ENCODE results near the gene EVC.

EVC gene

GRCh38 chr4:5788144-5788543 is 77.1 kb downstream of the EVC start:
- 87% methylated on average over 2 of the region's 2 CpGs for WGBS
- Histone ChIP-seq H3K4me1 (ENCODE audit: insufficient read depth, low read length) (no peaks in the 10 kb centered on the region), H3K9me3 (ENCODE audit: insufficient read depth, low read depth, low read length) (no peaks in the 10 kb centered on the region), H3K9ac (ENCODE audit: low read depth, low read length) (no peak overlapping the region), H3K27ac (ENCODE audit: low read depth, low read length) (no peak overlapping the region), H3K36me3 (ENCODE audit: insufficient read depth, low read length) (peaks cover 12% of the 10 kb centered on the region; the same call in 1 of the 2 replicates), H3K27me3 (ENCODE audit: insufficient read depth, low read length) (no peaks in the 10 kb centered on the region), H3K4me3 (ENCODE audit: low read length) (no peak overlapping the region)

- Histone ChIP-seq H3K4me3 (ENCODE audit: low read length) (no peak overlapping the region), H3K27me3 (ENCODE audit: insufficient read depth, low read length) (no peaks in the 10 kb centered on the region), H3K27ac (ENCODE audit: low read depth, low read length) (no peak overlapping the region), H3K4me1 (ENCODE audit: insufficient read depth, low read length) (no peaks in the 10 kb centered on the region), H3K36me3 (ENCODE audit: insufficient read depth, low read length) (peaks cover 12% of the 10 kb centered on the region; the same call in 1 of the 2 replicates), H3K9me3 (ENCODE audit: insufficient read depth, low read depth, low read length) (no peaks in the 10 kb centered on the region), H3K9ac (ENCODE audit: low read depth, low read length) (no peak overlapping the region)
- 86% methylated on average over 5 of the region's 5 CpGs for WGBS
Measured at GRCh38 chr4:5789141-5789540, 78.1 kb downstream of the EVC start.

DNA sequence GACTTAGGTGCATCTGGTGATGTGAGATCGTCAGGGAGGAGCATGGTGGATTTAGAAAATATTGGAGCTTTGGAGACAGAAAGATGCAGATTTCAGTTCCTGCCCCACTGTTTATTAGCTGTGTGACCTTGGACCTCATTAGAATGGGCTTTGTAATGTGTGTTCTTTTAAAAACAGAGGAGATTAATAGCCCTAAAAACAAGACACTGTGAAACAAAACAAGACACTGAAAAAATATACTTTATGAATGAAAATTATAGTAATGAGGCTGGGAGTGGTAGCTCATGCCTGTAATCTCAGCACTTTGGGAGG is 79.5 kb downstream of the EVC start:
- no peak overlapping the region for H3K4me3 ChIP-seq (ENCODE audit: low read length)
- WGBS: 63% methylated on average over 1 of the region's 1 CpG
- no peaks in the 10 kb centered on the region for H3K9me3 ChIP-seq (ENCODE audit: insufficient read depth, low read depth, low read length)
- peaks cover 14% of the 10 kb centered on the region; the same call in 1 of the 2 replicates for H3K36me3 ChIP-seq (ENCODE audit: insufficient read depth, low read length)
- no peaks in the 10 kb centered on the region for H3K4me1 ChIP-seq (ENCODE audit: insufficient read depth, low read length)
- H3K9ac ChIP-seq (ENCODE audit: low read depth, low read length): no peak overlapping the region
- no peak overlapping the region for H3K27ac ChIP-seq (ENCODE audit: low read depth, low read length)
- no peaks in the 10 kb centered on the region for H3K27me3 ChIP-seq (ENCODE audit: insufficient read depth, low read length)

- no peak overlapping the region for H3K27ac ChIP-seq (ENCODE audit: low read depth, low read length)
- H3K27me3 ChIP-seq (ENCODE audit: insufficient read depth, low read length): no peaks in the 10 kb centered on the region
- no peak overlapping the region for H3K9ac ChIP-seq (ENCODE audit: low read depth, low read length)
- no peaks in the 10 kb centered on the region for H3K9me3 ChIP-seq (ENCODE audit: insufficient read depth, low read depth, low read length)
- H3K36me3 ChIP-seq (ENCODE audit: insufficient read depth, low read length): peaks cover 10% of the 10 kb centered on the region; the same call in 1 of the 2 replicates
- no peaks in the 10 kb centered on the region for H3K4me1 ChIP-seq (ENCODE audit: insufficient read depth, low read length)
- 86% methylated on average over 3 of the region's 3 CpGs for WGBS
- no peak overlapping the region for H3K4me3 ChIP-seq (ENCODE audit: low read length)
Measured at GRCh38 chr4:5791654-5792053, 80.7 kb downstream of the EVC start.

DNA sequence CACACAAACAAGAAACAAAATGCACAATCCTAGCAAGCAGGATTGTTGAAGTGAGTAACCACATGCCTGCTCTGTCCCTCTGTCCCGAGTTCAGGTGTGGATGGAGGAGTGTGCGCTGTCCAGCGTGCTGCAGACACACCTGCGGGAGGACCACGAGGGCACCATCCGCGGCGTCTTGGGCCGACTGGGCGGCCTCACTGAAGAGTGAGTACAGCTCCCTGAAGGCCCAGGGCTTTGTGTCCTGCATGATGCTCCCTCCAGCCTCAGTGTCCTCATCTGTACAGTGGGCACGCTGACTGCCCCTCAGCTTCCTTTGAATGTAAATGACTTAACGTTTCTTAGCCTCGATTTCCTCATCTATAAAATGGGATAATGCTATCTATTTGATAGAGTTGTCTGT is 82.5 kb downstream of the EVC start:
- 89% methylated on average over 13 of the region's 13 CpGs for WGBS
- no peak overlapping the region for H3K9ac ChIP-seq (ENCODE audit: low read depth, low read length)
- no peak overlapping the region for H3K4me3 ChIP-seq (ENCODE audit: low read length)
- H3K9me3 ChIP-seq (ENCODE audit: insufficient read depth, low read depth, low read length): no peaks in the 10 kb centered on the region
- peaks cover 6% of the 10 kb centered on the region; the same call in 1 of the 2 replicates for H3K36me3 ChIP-seq (ENCODE audit: insufficient read depth, low read length)
- no peaks in the 10 kb centered on the region for H3K4me1 ChIP-seq (ENCODE audit: insufficient read depth, low read length)
- H3K27me3 ChIP-seq (ENCODE audit: insufficient read depth, low read length): no peaks in the 10 kb centered on the region
- H3K27ac ChIP-seq (ENCODE audit: low read depth, low read length): no peak overlapping the region

DNA sequence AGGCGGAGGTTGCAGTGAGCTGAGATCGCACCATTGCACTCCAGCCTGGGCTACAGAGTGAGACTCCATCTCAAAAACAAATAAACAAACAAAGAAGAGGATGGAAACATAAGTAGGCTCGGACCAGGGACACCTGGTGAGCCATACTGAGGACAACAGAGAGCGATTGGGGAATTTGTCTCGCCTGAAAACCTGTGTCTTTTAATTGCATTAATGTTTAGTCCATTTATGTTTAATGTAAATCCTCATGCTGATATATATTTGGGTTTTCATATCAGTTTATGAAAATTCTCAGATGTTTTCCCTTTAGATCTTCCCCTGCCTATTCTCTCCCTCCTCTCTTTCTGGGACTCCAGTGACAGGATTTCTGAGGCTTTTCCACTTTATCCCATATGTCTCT is 84.6 kb downstream of the EVC start:
- Histone ChIP-seq H3K4me1 (ENCODE audit: insufficient read depth, low read length) (no peaks in the 10 kb centered on the region), H3K27ac (ENCODE audit: low read depth, low read length) (no peak overlapping the region), H3K9ac (ENCODE audit: low read depth, low read length) (no peak overlapping the region), H3K27me3 (ENCODE audit: insufficient read depth, low read length) (no peaks in the 10 kb centered on the region), H3K4me3 (ENCODE audit: low read length) (no peak overlapping the region), H3K36me3 (ENCODE audit: insufficient read depth, low read length) (peaks cover 6% of the 10 kb centered on the region; the same call in 1 of the 2 replicates), H3K9me3 (ENCODE audit: insufficient read depth, low read depth, low read length) (no peaks in the 10 kb centered on the region)
- 95% methylated on average over 4 of the region's 5 CpGs for WGBS

DNA sequence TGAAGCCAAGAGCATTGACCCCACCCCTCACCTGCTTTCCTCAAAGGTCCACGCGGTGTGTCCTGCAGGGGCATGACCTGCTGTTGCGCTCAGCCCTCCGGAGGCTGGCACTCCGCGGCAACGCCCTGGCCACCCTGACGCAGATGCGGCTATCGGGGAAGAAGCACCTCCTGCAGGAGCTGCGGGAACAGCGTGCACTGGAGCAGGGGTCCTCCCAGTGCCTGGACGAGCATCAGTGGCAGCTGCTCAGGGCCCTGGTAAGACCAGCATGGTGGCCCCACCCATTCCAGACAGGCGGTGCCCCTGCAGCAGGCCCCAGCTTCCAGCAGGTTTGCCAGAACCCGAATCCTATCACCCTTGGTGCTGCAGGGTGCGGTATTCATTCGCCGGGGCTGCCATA is 86.0 kb downstream of the EVC start:
- Histone ChIP-seq H3K4me1 (ENCODE audit: insufficient read depth, low read length) (no peaks in the 10 kb centered on the region), H3K27ac (ENCODE audit: low read depth, low read length) (no peak overlapping the region), H3K9ac (ENCODE audit: low read depth, low read length) (no peak overlapping the region), H3K27me3 (ENCODE audit: insufficient read depth, low read length) (no peaks in the 10 kb centered on the region), H3K36me3 (ENCODE audit: insufficient read depth, low read length) (peaks cover 6% of the 10 kb centered on the region; the same call in 1 of the 2 replicates), H3K4me3 (ENCODE audit: low read length) (no peak overlapping the region), H3K9me3 (ENCODE audit: insufficient read depth, low read depth, low read length) (no peaks in the 10 kb centered on the region)
- WGBS: 92% methylated on average over 18 of the region's 18 CpGs

DNA sequence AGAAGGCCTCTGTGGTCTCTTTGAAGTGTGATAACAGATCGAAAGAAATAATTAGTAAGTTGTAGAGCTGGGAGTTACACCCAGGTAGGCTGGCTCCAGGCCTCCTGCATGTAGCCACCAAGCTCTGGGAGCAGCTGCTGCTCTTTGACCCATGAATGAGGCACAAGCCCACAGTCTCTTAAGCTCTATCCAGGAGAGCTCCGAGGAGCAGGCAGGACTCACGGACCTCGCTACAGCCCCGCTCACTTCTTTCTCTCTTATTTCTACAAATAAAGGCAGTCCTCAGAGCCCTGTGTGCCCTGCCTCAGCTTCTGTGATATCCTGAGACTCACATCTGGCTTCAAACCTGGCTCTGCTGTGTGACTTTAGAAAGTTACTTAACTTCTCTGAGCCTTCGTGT is 86.9 kb downstream of the EVC start:
- no peaks in the 10 kb centered on the region for H3K9me3 ChIP-seq (ENCODE audit: insufficient read depth, low read depth, low read length)
- H3K4me1 ChIP-seq (ENCODE audit: insufficient read depth, low read length): no peaks in the 10 kb centered on the region
- 94% methylated on average over 6 of the region's 6 CpGs for WGBS
- H3K36me3 ChIP-seq (ENCODE audit: insufficient read depth, low read length): peaks cover 10% of the 10 kb centered on the region; the same call in 1 of the 2 replicates
- H3K9ac ChIP-seq (ENCODE audit: low read depth, low read length): no peak overlapping the region
- H3K27me3 ChIP-seq (ENCODE audit: insufficient read depth, low read length): no peaks in the 10 kb centered on the region
- no peak overlapping the region for H3K27ac ChIP-seq (ENCODE audit: low read depth, low read length)
- H3K4me3 ChIP-seq (ENCODE audit: low read length): no peak overlapping the region

GRCh38 chr4:5798462-5798861 is 87.5 kb downstream of the EVC start:
- WGBS: 91% methylated on average over 11 of the region's 11 CpGs
- H3K9ac ChIP-seq (ENCODE audit: low read depth, low read length): no peak overlapping the region
- H3K36me3 ChIP-seq (ENCODE audit: insufficient read depth, low read length): peaks cover 10% of the 10 kb centered on the region; the same call in 1 of the 2 replicates

DNA sequence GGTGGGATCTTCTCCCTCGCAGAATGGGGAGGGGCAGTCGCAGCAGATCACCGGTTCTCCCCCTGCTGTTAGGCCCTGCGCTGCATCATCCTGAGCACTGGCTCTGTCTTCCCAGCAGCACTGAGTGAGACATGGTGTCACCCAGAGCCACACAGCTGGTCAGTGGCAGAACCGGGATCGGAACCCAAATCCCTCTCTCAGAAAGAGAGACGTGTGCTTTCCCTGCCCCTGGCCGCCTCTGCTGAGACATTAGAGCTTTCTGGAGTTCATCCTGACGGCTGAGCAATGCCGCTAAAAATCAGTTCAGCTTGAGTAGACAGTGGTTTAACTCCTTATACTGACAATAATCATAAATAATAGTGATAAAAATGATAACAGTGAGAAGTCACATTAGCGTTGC is 87.9 kb downstream of the EVC start:
- H3K9me3 ChIP-seq (ENCODE audit: insufficient read depth, low read depth, low read length): no peaks in the 10 kb centered on the region
- no peak overlapping the region for H3K27ac ChIP-seq (ENCODE audit: low read depth, low read length)
- 93% methylated on average over 11 of the region's 11 CpGs for WGBS
- H3K27me3 ChIP-seq (ENCODE audit: insufficient read depth, low read length): no peaks in the 10 kb centered on the region
- H3K4me3 ChIP-seq (ENCODE audit: low read length): no peak overlapping the region
- no peak overlapping the region for H3K9ac ChIP-seq (ENCODE audit: low read depth, low read length)
- H3K36me3 ChIP-seq (ENCODE audit: insufficient read depth, low read length): peaks cover 13% of the 10 kb centered on the region; the same call in 1 of the 2 replicates
- H3K4me1 ChIP-seq (ENCODE audit: insufficient read depth, low read length): no peaks in the 10 kb centered on the region

More at GRCh38 chr4:5798462-5798861, 87.5 kb downstream of the EVC start:
- H3K27me3 ChIP-seq (ENCODE audit: insufficient read depth, low read length): no peaks in the 10 kb centered on the region
- H3K9me3 ChIP-seq (ENCODE audit: insufficient read depth, low read depth, low read length): no peaks in the 10 kb centered on the region
- H3K4me1 ChIP-seq (ENCODE audit: insufficient read depth, low read length): no peaks in the 10 kb centered on the region
- no peak overlapping the region for H3K27ac ChIP-seq (ENCODE audit: low read depth, low read length)
- no peak overlapping the region for H3K4me3 ChIP-seq (ENCODE audit: low read length)

- 93% methylated on average over 11 of the region's 11 CpGs for WGBS
- Histone ChIP-seq H3K9ac (ENCODE audit: low read depth, low read length) (no peak overlapping the region), H3K36me3 (ENCODE audit: insufficient read depth, low read length) (peaks cover 13% of the 10 kb centered on the region; the same call in 1 of the 2 replicates)
Measured at GRCh38 chr4:5799406-5799805, 88.4 kb downstream of the EVC start.

GRCh38 chr4:5800496-5800895 is 89.5 kb downstream of the EVC start:
- H3K27me3 ChIP-seq (ENCODE audit: insufficient read depth, low read length): no peaks in the 10 kb centered on the region

More at GRCh38 chr4:5799406-5799805, 88.4 kb downstream of the EVC start:
- H3K4me3 ChIP-seq (ENCODE audit: low read length): no peak overlapping the region
- H3K4me1 ChIP-seq (ENCODE audit: insufficient read depth, low read length): no peaks in the 10 kb centered on the region
- H3K27ac ChIP-seq (ENCODE audit: low read depth, low read length): no peak overlapping the region
- H3K9me3 ChIP-seq (ENCODE audit: insufficient read depth, low read depth, low read length): no peaks in the 10 kb centered on the region
- no peaks in the 10 kb centered on the region for H3K27me3 ChIP-seq (ENCODE audit: insufficient read depth, low read length)

More at GRCh38 chr4:5800496-5800895, 89.5 kb downstream of the EVC start:
- Histone ChIP-seq H3K9ac (ENCODE audit: low read depth, low read length) (no peak overlapping the region), H3K27ac (ENCODE audit: low read depth, low read length) (no peak overlapping the region), H3K4me3 (ENCODE audit: low read length) (no peak overlapping the region), H3K9me3 (ENCODE audit: insufficient read depth, low read depth, low read length) (no peaks in the 10 kb centered on the region), H3K4me1 (ENCODE audit: insufficient read depth, low read length) (no peaks in the 10 kb centered on the region), H3K36me3 (ENCODE audit: insufficient read depth, low read length) (peaks cover 7% of the 10 kb centered on the region; the same call in 1 of the 2 replicates)
- 88% methylated on average over 10 of the region's 10 CpGs for WGBS

Data from HUES64 (cell line).